OCI-LY1 (cell line): Measurements from ENCODE around the gene BNIP2.

ENCODE experiments used
- EZH2 ChIP-seq: fragments of 200-600 bp; sonication (generic), shearing (Covaris generic); IDR thresholded peaks from 2 replicates; pipeline ENCODE4 v1.8.0; 2017; ENCODE audit warnings: borderline replicate concordance, mixed run types, mild to moderate bottlenecking, antibody characterized with exemption, low read length, moderate library complexity, mixed read lengths
- TF ChIP-seq, protein P1 (sequence below): fragments of 200-600 bp; sonication (generic), shearing (Covaris generic); IDR thresholded peaks from 2 replicates; pipeline ENCODE4 v1.5.1; 2017; ENCODE audit warnings: mild to moderate bottlenecking, antibody characterized with exemption, low read length, moderate library complexity, mixed read lengths

- TF ChIP-seq, protein P1, sequence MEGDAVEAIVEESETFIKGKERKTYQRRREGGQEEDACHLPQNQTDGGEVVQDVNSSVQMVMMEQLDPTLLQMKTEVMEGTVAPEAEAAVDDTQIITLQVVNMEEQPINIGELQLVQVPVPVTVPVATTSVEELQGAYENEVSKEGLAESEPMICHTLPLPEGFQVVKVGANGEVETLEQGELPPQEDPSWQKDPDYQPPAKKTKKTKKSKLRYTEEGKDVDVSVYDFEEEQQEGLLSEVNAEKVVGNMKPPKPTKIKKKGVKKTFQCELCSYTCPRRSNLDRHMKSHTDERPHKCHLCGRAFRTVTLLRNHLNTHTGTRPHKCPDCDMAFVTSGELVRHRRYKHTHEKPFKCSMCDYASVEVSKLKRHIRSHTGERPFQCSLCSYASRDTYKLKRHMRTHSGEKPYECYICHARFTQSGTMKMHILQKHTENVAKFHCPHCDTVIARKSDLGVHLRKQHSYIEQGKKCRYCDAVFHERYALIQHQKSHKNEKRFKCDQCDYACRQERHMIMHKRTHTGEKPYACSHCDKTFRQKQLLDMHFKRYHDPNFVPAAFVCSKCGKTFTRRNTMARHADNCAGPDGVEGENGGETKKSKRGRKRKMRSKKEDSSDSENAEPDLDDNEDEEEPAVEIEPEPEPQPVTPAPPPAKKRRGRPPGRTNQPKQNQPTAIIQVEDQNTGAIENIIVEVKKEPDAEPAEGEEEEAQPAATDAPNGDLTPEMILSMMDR, result no peak
- no peak for TF ChIP-seq EZH2
These were observed 2.7 kb downstream of the BNIP2 start for GRCh38 chr15:59686389-59686788.
